ENCODE measurements around the gene GFRA4. TPM values are rescaled to one million over a fixed set of nuclear protein-coding genes. Genes with fewer than 3 reads are reported as not detected.

Gene GFRA4
- not detected for total RNA-seq
- not detected for polyA plus RNA-seq
- long read RNA-seq, donor 1, result 0 reads
- long read RNA-seq, donor 2, result 0 reads
- long read RNA-seq, donor 3, result 0 reads
- long read RNA-seq, donor 4, result 0 reads

DNA sequence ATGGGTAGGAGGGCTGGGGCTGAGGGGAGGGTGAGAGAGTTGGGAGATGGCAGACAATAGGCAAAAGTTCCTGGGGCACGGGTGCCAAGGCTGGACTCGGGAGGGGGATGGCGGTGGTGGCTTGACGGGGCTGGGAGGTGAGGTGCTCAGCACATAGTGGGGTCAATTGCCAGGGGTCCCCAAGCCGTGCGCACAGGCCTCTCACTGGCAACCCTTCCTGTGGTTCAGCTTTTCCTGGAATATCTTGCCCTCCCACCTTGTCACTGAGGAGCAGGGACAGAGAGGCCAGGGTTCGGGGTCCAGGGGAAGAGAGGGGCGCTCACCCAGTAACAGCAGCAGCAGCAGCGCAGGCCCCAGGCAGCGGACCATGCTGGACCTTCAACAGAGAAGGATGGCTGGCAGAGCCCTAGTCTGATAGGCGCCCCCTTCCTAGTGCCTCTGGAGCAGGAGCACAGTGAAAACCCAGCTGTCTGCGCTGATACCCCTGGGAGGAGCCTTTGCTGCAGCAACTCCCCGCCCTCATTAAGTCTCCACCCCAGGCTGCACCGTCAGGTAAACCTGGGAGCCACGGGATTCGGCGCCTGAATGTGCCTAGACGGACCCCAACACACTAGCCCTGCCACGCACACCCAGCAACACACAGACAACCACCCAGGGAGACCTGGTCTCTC, at the start of gene GFRA4:
GFRA4 (minus strand) TSS at position 369 of the 671 bp plus-strand sequence; CDS start at position 369, 0 bp downstream.
- WGBS, result 63% methylated on average over 19 of the region's 19 CpGs
- Histone ChIP-seq H3K4me3 (ENCODE audit: low read length) (no peak within 1 kb of the TSS), H3K27me3 (ENCODE audit: control insufficient read depth, insufficient read depth) (no peaks in the 10 kb centered on the region), H3K27ac (ENCODE audit: low read length) (no peak within 1 kb of the TSS), H3K4me1 (ENCODE audit: control insufficient read depth, insufficient read depth, low read length) (no peaks in the 10 kb centered on the region), H3K9me3 (ENCODE audit: control insufficient read depth, low read length) (no peaks in the 10 kb centered on the region)
- intact Hi-C loops (cut with DNase I), result no loop called here
- ATAC-seq, result no peak
- DNase-seq, result no peak

- Histone ChIP-seq H3K4me1 (ENCODE audit: control insufficient read depth, insufficient read depth, low read length) (no peaks in the 10 kb centered on the region), H3K27ac (ENCODE audit: low read length) (no peak within 1 kb of the TSS), H3K4me3 (ENCODE audit: low read length) (no peak within 1 kb of the TSS), H3K27me3 (ENCODE audit: control insufficient read depth, insufficient read depth) (no peaks in the 10 kb centered on the region), H3K9me3 (ENCODE audit: control insufficient read depth, low read length) (no peaks in the 10 kb centered on the region)
- ATAC-seq (peak; percentile 36 to 52), DNase-seq (peak; percentile 75 to 88 (median 86))
- WGBS, result 79% methylated on average over 15 of the region's 15 CpGs
- intact Hi-C loops (cut with DNase I), result loop anchor here in 2 of 4 donors (5.0 kb wide), 1 partner anchor 35 kb away; no protein-coding TSS in a partner anchor
Observed at GRCh38 chr20:3712279-3712873, 49.2 kb upstream of the GFRA4 start, which contains the start of gene SIGLEC1. SIGLEC1 (minus strand) TSS chr20:3712600; CDS start chr20:3707128, 5,472 bp downstream.

GRCh38 chr20:3711484-3711941, 48.3 kb upstream of the GFRA4 start:
- WGBS, result 59% methylated on average over 4 of the region's 4 CpGs
- Histone ChIP-seq H3K27ac (ENCODE audit: low read length) (no peak overlapping the region), H3K27me3 (ENCODE audit: control insufficient read depth, insufficient read depth) (no peaks in the 10 kb centered on the region), H3K4me3 (ENCODE audit: low read length) (no peak overlapping the region), H3K4me1 (ENCODE audit: control insufficient read depth, insufficient read depth, low read length) (no peaks in the 10 kb centered on the region), H3K9me3 (ENCODE audit: control insufficient read depth, low read length) (no peaks in the 10 kb centered on the region)
- peak in 1 of 2 donors; percentile 8 for ATAC-seq
- intact Hi-C loops (cut with DNase I), result loop anchor here (2.0 to 5.0 kb wide), 2 partner anchors 34 to 35 kb away; no protein-coding TSS in a partner anchor
- DNase-seq, result no peak

- H3K27ac ChIP-seq (ENCODE audit: low read length), result no peak overlapping the region
- peak; percentile 72 to 93 (median 91) for DNase-seq
- ATAC-seq, result peak; percentile 47 to 60
- H3K4me3 ChIP-seq (ENCODE audit: low read length), result no peak overlapping the region
- no peaks in the 10 kb centered on the region for H3K9me3 ChIP-seq (ENCODE audit: control insufficient read depth, low read length)
- intact Hi-C loops (cut with DNase I), result loop anchor here (2.0 to 5.0 kb wide), 2 partner anchors 34 kb away; no protein-coding TSS in a partner anchor
- WGBS, result 31% methylated on average over 18 of the region's 18 CpGs
- H3K27me3 ChIP-seq (ENCODE audit: control insufficient read depth, insufficient read depth), result no peaks in the 10 kb centered on the region
- no peaks in the 10 kb centered on the region for H3K4me1 ChIP-seq (ENCODE audit: control insufficient read depth, insufficient read depth, low read length)
Observed at GRCh38 chr20:3710703-3711483, 47.7 kb upstream of the GFRA4 start.

DNA sequence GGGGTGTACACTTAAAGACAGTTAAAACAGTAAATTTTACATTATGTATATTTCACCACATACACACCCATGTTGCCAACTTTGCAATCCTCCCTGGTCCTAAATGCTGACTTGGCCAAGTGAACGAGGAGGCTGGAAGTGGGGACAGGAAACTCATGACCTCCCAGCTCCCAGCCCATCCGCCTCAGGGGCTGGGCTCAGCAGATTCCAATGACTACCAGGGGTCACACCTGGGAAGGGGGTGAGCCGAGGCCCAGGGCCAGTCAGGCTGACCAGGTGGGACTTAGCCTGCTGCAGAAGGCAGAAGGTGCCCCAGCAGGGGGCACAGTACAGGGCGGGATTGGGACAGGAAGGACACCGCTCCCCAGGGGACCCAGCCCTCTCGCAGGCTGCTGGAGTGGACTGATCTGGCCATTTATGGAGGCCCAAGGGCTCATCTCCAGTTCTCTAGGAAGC, 46.8 kb upstream of the GFRA4 start:
- H3K9me3 ChIP-seq (ENCODE audit: control insufficient read depth, low read length), result no peaks in the 10 kb centered on the region
- no peaks in the 10 kb centered on the region for H3K4me1 ChIP-seq (ENCODE audit: control insufficient read depth, insufficient read depth, low read length)
- no peak overlapping the region for H3K27ac ChIP-seq (ENCODE audit: low read length)
- WGBS, result 46% methylated on average over 6 of the region's 6 CpGs
- intact Hi-C loops (cut with DNase I), result loop anchor here (2.0 to 5.0 kb wide), 2 partner anchors 33 kb away; no protein-coding TSS in a partner anchor
- ATAC-seq (peak; percentile 22 to 44), DNase-seq (peak in 1 of 3 donors; percentile 36)
- H3K27me3 ChIP-seq (ENCODE audit: control insufficient read depth, insufficient read depth), result no peaks in the 10 kb centered on the region
- no peak overlapping the region for H3K4me3 ChIP-seq (ENCODE audit: low read length)

- no peaks in the 10 kb centered on the region for H3K9me3 ChIP-seq (ENCODE audit: control insufficient read depth, low read length)
- no peak for ATAC-seq
- 92% methylated on average over 3 of the region's 3 CpGs for WGBS
- H3K27ac ChIP-seq (ENCODE audit: low read length), result no peak overlapping the region
- no peak for DNase-seq
- intact Hi-C loops (cut with DNase I), result no loop called here
- no peaks in the 10 kb centered on the region for H3K27me3 ChIP-seq (ENCODE audit: control insufficient read depth, insufficient read depth)
- no peaks in the 10 kb centered on the region for H3K4me1 ChIP-seq (ENCODE audit: control insufficient read depth, insufficient read depth, low read length)
- H3K4me3 ChIP-seq (ENCODE audit: low read length), result no peak overlapping the region
Observed at GRCh38 chr20:3707508-3707899, 44.3 kb upstream of the GFRA4 start.

- intact Hi-C loops (cut with DNase I), result no loop called here
- Histone ChIP-seq H3K4me1 (ENCODE audit: control insufficient read depth, insufficient read depth, low read length) (no peaks in the 10 kb centered on the region), H3K27ac (ENCODE audit: low read length) (no peak overlapping the region), H3K27me3 (ENCODE audit: control insufficient read depth, insufficient read depth) (no peaks in the 10 kb centered on the region), H3K9me3 (ENCODE audit: control insufficient read depth, low read length) (no peaks in the 10 kb centered on the region), H3K4me3 (ENCODE audit: low read length) (no peak overlapping the region)
- no peak for DNase-seq
- 81% methylated on average over 10 of the region's 10 CpGs for WGBS
- ATAC-seq, result peak in 1 of 2 donors; percentile 52
Observed at GRCh38 chr20:3706774-3707507, 43.7 kb upstream of the GFRA4 start.

DNA sequence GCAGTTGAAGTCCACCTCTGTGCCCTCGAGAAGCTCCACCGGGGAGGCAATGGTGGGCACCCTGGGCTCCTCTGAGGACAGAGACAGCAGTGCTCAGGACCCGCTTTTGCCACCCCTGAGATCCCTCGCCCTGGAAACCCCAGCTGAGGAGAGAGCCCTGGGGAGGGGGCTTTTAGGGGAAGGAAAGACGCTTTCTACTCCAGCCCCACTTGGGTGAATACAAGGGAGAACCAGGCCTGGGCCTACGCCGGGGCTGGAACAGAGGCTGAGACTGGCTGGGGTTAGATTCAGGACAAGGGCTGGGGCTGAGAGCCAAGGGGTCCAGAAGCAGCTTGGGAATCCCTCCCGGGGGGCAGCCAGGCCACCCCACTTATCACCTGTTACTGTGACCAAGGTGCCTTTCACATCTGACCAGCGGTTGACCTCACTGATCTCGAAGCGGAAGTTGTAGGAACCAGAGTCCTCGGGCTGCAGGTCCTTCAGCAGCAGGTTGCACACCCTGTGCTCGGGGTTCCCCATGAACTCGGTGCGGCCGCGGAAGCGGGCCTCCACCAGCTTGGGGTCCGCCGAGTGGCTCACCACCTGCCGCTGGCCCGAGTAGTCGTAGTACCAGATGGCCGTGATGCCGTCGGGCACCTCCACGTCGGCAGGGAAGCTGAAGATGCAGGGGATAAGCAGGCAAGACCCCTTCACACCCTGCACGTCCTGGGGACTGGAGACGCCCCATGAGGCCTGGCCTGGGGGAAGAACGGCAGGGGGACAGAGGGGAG, 43.0 kb upstream of the GFRA4 start:
- no peak overlapping the region for H3K27ac ChIP-seq (ENCODE audit: low read length)

GRCh38 chr20:3705491-3705969, 42.3 kb upstream of the GFRA4 start:
- ATAC-seq (no peak), DNase-seq (peak in 1 of 3 donors; percentile 10)
- 86% methylated on average over 14 of the region's 14 CpGs for WGBS
- intact Hi-C loops (cut with DNase I), result no loop called here
- Histone ChIP-seq H3K4me1 (ENCODE audit: control insufficient read depth, insufficient read depth, low read length) (no peaks in the 10 kb centered on the region), H3K27ac (ENCODE audit: low read length) (no peak overlapping the region), H3K9me3 (ENCODE audit: control insufficient read depth, low read length) (no peaks in the 10 kb centered on the region), H3K27me3 (ENCODE audit: control insufficient read depth, insufficient read depth) (no peaks in the 10 kb centered on the region), H3K4me3 (ENCODE audit: low read length) (no peak overlapping the region)

More for the DNA sequence above, 43.0 kb upstream of the GFRA4 start:
- ATAC-seq (no peak), DNase-seq (no peak)
- no peaks in the 10 kb centered on the region for H3K9me3 ChIP-seq (ENCODE audit: control insufficient read depth, low read length)
- H3K27me3 ChIP-seq (ENCODE audit: control insufficient read depth, insufficient read depth), result no peaks in the 10 kb centered on the region
- no peak overlapping the region for H3K4me3 ChIP-seq (ENCODE audit: low read length)
- 93% methylated on average over 31 of the region's 31 CpGs for WGBS
- intact Hi-C loops (cut with DNase I), result no loop called here
- no peaks in the 10 kb centered on the region for H3K4me1 ChIP-seq (ENCODE audit: control insufficient read depth, insufficient read depth, low read length)

Data from right cardiac atrium (tissue), 5 donors.